Stomach (tissue), 9 donors: ENCODE data around the gene LAMC1. TPM values are rescaled to one million over a fixed set of nuclear protein-coding genes. Genes with fewer than 3 reads are reported as not detected.
A peak's percentile ranks its signal among the peaks of the same experiment; 100 is the strongest.

Experiments
- DNase-seq, 2 donors: peaks; one replicate each; pipeline versions ENCODE4 v3.0.0 to v3.0.0-alpha.2; 2013 to 2019
- H3K27ac ChIP-seq, 5 donors: fragments of 200-600 bp in 4 of 5; sonication (generic) in 4 of 5; one replicate each; pipeline ENCODE4 v1.5.1; 2013 to 2019; ENCODE audit warnings: mild to moderate bottlenecking in 1 of 5, moderate library complexity in 1 of 5
- H3K27me3 ChIP-seq, 3 donors: fragments of 200-600 bp; sonication (generic); one replicate each; pipeline ENCODE4 v1.5.1; 2017 to 2019; ENCODE audit warnings: mixed run types in 1 of 3
- H3K36me3 ChIP-seq, 4 donors: fragments of 200-600 bp; sonication (generic); 1 replicate in 3 of 4; 2 replicates in 1 of 4; pipeline ENCODE4 v1.5.1; 2016 to 2019
- H3K4me1 ChIP-seq, 4 donors: fragments of 200-600 bp; sonication (generic); one replicate each; pipeline ENCODE4 v1.5.1; 2016 to 2019
- H3K4me3 ChIP-seq, 4 donors: fragments of 200-600 bp; sonication (generic) in 3 of 4; one replicate each; pipeline ENCODE4 v1.5.1; 2016 to 2019; ENCODE audit warnings: mild to moderate bottlenecking in 1 of 4
- H3K9me3 ChIP-seq, 4 donors: fragments of 200-600 bp; sonication (generic); one replicate each; pipeline ENCODE4 v1.5.1; 2016 to 2019
- EP300 ChIP-seq: sonication (generic); formaldehyde crosslinking; IDR thresholded peaks from one replicate; pipeline ENCODE4 v1.6.1; 2017; ENCODE audit warnings: antibody characterized with exemption
- POLR2A ChIP-seq, 4 donors: fragments of 450-650 bp; IDR thresholded peaks; one replicate each; pipeline ENCODE4 v1.6.1; 2016; ENCODE audit warnings: antibody characterized with exemption in 4 of 4, control low read depth in 2 of 4, mild to moderate bottlenecking in 1 of 4, moderate library complexity in 1 of 4
- POLR2AphosphoS5 ChIP-seq, 3 donors: sonication (generic); formaldehyde crosslinking; IDR thresholded peaks; one replicate each; pipeline ENCODE4 v1.6.1; 2016; ENCODE audit warnings: antibody characterized with exemption in 3 of 3
- WGBS, 5 donors: extraction: QIAGEN DNeasy Blood & Tissue Kit in 3 of 5; methylation state at CpG; one replicate each; pipeline versions ENCODE4 v1.1.5 to v1.1.7; 2013 to 2018; 5-methylcytosine and 5-hydroxymethylcytosine counted together
- intact Hi-C: fragments of 100-400 bp; cut with DNase I; formaldehyde crosslinking; loops from one replicate; pipeline ENCODE4 v1.15.1; 2023; ENCODE audit warnings: low total_unique reads
- polyA plus RNA-seq, 3 donors: library from polyadenylated mRNA; stranded (reverse); fragments of 200-250 nt; gene quantifications; one replicate each; pipeline ENCODE4 v1.2.3, GENCODE V29; 2013
- total RNA-seq, 5 donors: library from RNA; depleted of rRNA; stranded (reverse); fragments of >200 nt; gene quantifications; one replicate each; pipeline versions ENCODE4 v1.1.0 to v1.2.3, GENCODE V29; 2014 to 2016
- TF ChIP-seq, protein P1 (sequence below), 7 experiments: fragments of 450-650 bp in 4 of 7; fragments of 200-600 bp in 3 of 7; sonication (generic) in 3 of 7; IDR thresholded peaks; one replicate each; pipeline ENCODE4 v1.5.1; 2016 to 2019; ENCODE audit warnings: antibody characterized with exemption in 7 of 7, control low read depth in 2 of 7, mild to moderate bottlenecking in 1 of 7
- donor health status: healthy with polysubstance abuse.
- donor health status: Bipolar disorder and iron deficiency.
- donor health status: healthy.

LAMC1 gene
- total and polyA plus RNA-seq, 8 donors: 11.7 to 355 (median 142) TPM

DNA sequence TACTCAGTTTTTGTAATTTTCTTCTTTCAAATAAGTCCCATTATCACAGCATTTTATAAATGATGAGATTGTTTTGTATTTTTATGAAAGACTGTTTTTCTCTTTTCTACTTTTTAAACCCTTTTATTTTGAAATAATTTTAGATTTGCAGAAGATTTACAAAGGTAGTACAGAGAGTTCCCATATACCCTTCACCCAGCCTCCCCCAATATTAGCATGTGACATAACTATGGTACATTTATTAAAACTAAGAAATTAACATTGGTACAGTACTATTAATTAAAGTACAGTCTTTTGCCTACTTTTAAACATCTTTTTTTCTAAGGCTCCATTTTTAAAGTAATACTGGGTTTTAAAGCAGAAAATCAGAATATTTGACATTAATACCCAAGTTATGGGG, 127.2 kb downstream of the LAMC1 start:
- Histone ChIP-seq H3K27me3 (no peaks in the 10 kb centered on the region), H3K9me3 (no peaks in the 10 kb centered on the region), H3K36me3 (no peaks in the 10 kb centered on the region), H3K4me1 (peaks cover 0 to 19% (median 7%) of the 10 kb centered on the region in 4 donors), H3K27ac (no peak overlapping the region), H3K4me3 (no peak overlapping the region)
- intact Hi-C loops: no loop called here
- TF ChIP-seq, protein P1, sequence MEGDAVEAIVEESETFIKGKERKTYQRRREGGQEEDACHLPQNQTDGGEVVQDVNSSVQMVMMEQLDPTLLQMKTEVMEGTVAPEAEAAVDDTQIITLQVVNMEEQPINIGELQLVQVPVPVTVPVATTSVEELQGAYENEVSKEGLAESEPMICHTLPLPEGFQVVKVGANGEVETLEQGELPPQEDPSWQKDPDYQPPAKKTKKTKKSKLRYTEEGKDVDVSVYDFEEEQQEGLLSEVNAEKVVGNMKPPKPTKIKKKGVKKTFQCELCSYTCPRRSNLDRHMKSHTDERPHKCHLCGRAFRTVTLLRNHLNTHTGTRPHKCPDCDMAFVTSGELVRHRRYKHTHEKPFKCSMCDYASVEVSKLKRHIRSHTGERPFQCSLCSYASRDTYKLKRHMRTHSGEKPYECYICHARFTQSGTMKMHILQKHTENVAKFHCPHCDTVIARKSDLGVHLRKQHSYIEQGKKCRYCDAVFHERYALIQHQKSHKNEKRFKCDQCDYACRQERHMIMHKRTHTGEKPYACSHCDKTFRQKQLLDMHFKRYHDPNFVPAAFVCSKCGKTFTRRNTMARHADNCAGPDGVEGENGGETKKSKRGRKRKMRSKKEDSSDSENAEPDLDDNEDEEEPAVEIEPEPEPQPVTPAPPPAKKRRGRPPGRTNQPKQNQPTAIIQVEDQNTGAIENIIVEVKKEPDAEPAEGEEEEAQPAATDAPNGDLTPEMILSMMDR (IDR thresholded peaks at IDR 0.05): no peak
- TF ChIP-seq POLR2A (IDR thresholded peaks at IDR 0.05) (no peak), EP300 (no peak), POLR2AphosphoS5 (IDR thresholded peaks at IDR 0.05) (no peak)
- DNase-seq: no peak

DNA sequence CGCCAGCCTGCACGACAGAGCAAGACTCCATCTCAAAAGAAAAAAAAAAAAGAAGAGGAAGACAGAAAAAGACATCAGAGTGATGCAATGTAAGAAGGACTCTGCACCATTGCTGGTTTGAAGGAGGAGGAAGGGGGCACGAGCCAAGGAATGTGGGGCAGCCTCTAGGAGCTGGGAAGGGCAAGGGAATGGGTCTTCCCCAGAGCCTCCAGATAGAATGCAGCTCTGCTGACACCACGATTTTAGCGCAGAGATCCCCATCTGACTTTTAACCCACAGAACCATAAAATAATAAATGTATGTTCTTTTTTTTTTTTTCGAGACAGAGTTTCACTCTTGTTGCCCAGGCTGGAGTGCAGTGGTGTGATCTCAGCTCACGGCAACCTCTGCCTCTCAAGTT, 129.0 kb downstream of the LAMC1 start:
- H3K9me3 ChIP-seq: no peaks in the 10 kb centered on the region
- peaks cover 0 to 19% (median 7%) of the 10 kb centered on the region in 4 donors for H3K4me1 ChIP-seq
- H3K27ac ChIP-seq: no peak overlapping the region
- H3K4me3 ChIP-seq: no peak overlapping the region
- intact Hi-C loops: no loop called here
- TF ChIP-seq POLR2AphosphoS5 (IDR thresholded peaks at IDR 0.05): no peak
- DNase-seq: no peak
- H3K36me3 ChIP-seq: no peaks in the 10 kb centered on the region
- WGBS, 5 donors: 83 to 95% (median 93%) methylated on average over 7 of the region's 7 CpGs
- no peaks in the 10 kb centered on the region for H3K27me3 ChIP-seq

DNA sequence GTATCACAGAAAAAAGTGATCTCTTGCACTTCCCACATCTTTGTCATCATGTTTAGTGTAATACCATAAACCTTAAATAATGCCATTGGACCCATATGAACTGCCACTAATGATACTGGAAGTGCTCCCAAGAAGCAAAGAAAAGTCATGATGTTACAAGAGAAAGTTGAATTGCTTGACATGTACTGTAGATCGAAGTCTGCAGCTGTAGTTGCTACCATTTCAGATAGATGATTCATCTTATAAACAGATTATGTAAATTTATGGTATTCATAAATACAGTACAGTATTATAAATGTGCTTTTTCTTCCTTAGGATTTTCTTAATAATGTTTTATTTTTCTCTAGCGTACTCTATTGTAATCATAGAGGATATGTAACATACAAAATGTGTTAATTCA, 132.7 kb downstream of the LAMC1 start:
- WGBS, 5 donors: 71 to 84% (median 75%) methylated on average over 2 of the region's 2 CpGs
- intact Hi-C loops: no loop called here
- TF ChIP-seq POLR2AphosphoS5 (IDR thresholded peaks at IDR 0.05) (no peak), EP300 (no peak), POLR2A (IDR thresholded peaks at IDR 0.05) (no peak)
- TF ChIP-seq, protein P1 (IDR thresholded peaks at IDR 0.05): no peak
- no peaks in the 10 kb centered on the region for H3K27me3 ChIP-seq
- H3K4me3 ChIP-seq: no peak overlapping the region
- no peaks in the 10 kb centered on the region for H3K4me1 ChIP-seq
- no peak for DNase-seq
- no peaks in the 10 kb centered on the region for H3K36me3 ChIP-seq
- H3K9me3 ChIP-seq: no peaks in the 10 kb centered on the region
- no peak overlapping the region for H3K27ac ChIP-seq

DNA sequence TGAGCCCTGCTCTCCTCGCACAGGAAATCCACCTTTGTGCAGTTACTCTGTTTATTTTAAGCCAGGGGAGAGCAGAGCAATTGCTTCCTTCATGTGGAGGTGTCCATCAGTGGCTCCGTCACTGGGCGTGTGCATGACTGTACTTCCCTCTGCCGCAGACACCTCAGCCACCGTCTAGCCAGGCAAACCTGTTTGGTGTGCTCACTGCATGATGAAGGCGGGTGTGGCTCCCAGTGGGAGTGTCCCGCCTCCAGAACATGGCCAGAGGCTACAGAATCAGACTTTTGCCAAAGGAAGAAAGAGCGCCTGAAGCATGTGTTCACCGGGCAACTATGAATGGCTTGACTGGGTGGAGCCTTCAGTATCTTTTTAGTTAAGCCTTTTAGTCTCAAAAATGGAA, 136.7 kb downstream of the LAMC1 start:
- DNase-seq: peak; percentile 83 to 96
- intact Hi-C loops: no loop called here
- H3K4me3 ChIP-seq: no peak overlapping the region
- no peaks in the 10 kb centered on the region for H3K27me3 ChIP-seq
- peak in 2 of 3 donors; percentile 65 to 84 for TF ChIP-seq POLR2AphosphoS5 (IDR thresholded peaks at IDR 0.05)
- no peak for TF ChIP-seq EP300
- TF ChIP-seq, protein P1 (IDR thresholded peaks at IDR 0.05): no peak
- no peak for TF ChIP-seq POLR2A (IDR thresholded peaks at IDR 0.05)
- H3K4me1 ChIP-seq: no peaks in the 10 kb centered on the region
- no peaks in the 10 kb centered on the region for H3K36me3 ChIP-seq
- peak overlapping the region in 2 of 5 donors; percentile 48 to 59 for H3K27ac ChIP-seq
- H3K9me3 ChIP-seq: no peaks in the 10 kb centered on the region
- WGBS, 5 donors: 30 to 56% (median 40%) methylated on average over 9 of the region's 9 CpGs

DNA sequence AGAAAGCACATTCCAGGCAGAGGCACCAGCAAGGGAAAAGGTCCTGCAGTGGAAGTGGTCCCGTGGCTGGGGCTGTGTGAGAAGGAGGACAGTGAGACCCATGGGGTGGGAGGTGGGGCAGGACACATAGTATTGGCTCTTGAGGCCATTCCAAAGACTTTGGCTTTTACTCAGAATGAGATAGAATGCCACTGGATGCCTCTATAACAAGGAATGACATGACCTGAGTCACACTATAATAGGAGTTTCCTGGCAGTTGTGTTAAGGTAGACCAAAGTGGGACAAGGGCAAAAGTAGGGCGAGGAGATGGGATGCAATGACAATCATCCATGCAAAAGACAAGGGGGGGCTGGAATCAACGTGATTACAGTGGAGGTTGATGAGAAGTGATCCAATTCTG, 138.2 kb downstream of the LAMC1 start:
- Histone ChIP-seq H3K4me1 (no peaks in the 10 kb centered on the region), H3K36me3 (no peaks in the 10 kb centered on the region), H3K27ac (no peak overlapping the region), H3K9me3 (no peaks in the 10 kb centered on the region), H3K4me3 (no peak overlapping the region), H3K27me3 (no peaks in the 10 kb centered on the region)
- intact Hi-C loops: no loop called here
- DNase-seq: no peak
- 81 to 86% (median 81%) methylated on average over 3 of the region's 3 CpGs for WGBS, 5 donors
- TF ChIP-seq POLR2A (IDR thresholded peaks at IDR 0.05) (no peak), POLR2AphosphoS5 (IDR thresholded peaks at IDR 0.05) (no peak), EP300 (no peak)
- TF ChIP-seq, protein P1 (IDR thresholded peaks at IDR 0.05): no peak
